Esophagus muscularis mucosa (tissue), 4 donors: ENCODE data around the gene GSTO2. TPM values are rescaled to one million over a fixed set of nuclear protein-coding genes. Genes with fewer than 3 reads are reported as not detected.

ENCODE experiments used
- DNase-seq: peaks from one replicate; pipeline ENCODE4 v3.0.0-alpha.2; 2017; ENCODE audit errors: extremely low spot score
- H3K27ac ChIP-seq, 4 donors: fragments of 200-600 bp; sonication (generic); replicated peaks in 1 of 4; 1 replicate in 3 of 4; 2 replicates in 1 of 4; pipeline ENCODE4 v1.5.1; 2016 to 2019; ENCODE audit warnings: mild to moderate bottlenecking in 1 of 4
- H3K27me3 ChIP-seq, 4 donors: fragments of 200-600 bp; sonication (generic); one replicate each; pipeline versions ENCODE4 v1.5.1 to v1.6.0; 2016 to 2019
- H3K36me3 ChIP-seq, 4 donors: fragments of 200-600 bp; sonication (generic); one replicate each; pipeline ENCODE4 v1.5.1; 2016 to 2019
- H3K4me1 ChIP-seq, 4 donors: fragments of 200-600 bp; sonication (generic); one replicate each; pipeline ENCODE4 v1.5.1; 2016 to 2019
- H3K4me3 ChIP-seq, 4 donors: fragments of 200-600 bp; sonication (generic); 1 replicate in 2 of 4; 2 replicates in 2 of 4; pipeline ENCODE4 v1.5.1; 2016 to 2019; ENCODE audit warnings: mild to moderate bottlenecking in 4 of 4, moderate library complexity in 1 of 4
- H3K9me3 ChIP-seq, 4 donors: fragments of 200-600 bp; sonication (generic); 1 replicate in 3 of 4; 2 replicates in 1 of 4; pipeline ENCODE4 v1.5.1; 2016 to 2019
- EP300 ChIP-seq: sonication (generic); formaldehyde crosslinking; IDR thresholded peaks from one replicate; pipeline ENCODE4 v1.6.1; 2017; ENCODE audit warnings: antibody characterized with exemption
- POLR2A ChIP-seq: fragments of 450-650 bp; IDR thresholded peaks from one replicate; pipeline ENCODE4 v1.6.1; 2017; ENCODE audit warnings: antibody characterized with exemption, moderate library complexity, mild to moderate bottlenecking, low read depth
- POLR2AphosphoS5 ChIP-seq, 2 donors: sonication (generic); formaldehyde crosslinking; IDR thresholded peaks; one replicate each; pipeline ENCODE4 v1.6.1; 2017; ENCODE audit warnings: antibody characterized with exemption in 2 of 2
- WGBS: methylation state at CpG from one replicate; pipeline ENCODE4 v1.1.5; 2018; 5-methylcytosine and 5-hydroxymethylcytosine counted together
- intact Hi-C: fragments of 100-400 bp; cut with DNase I; formaldehyde crosslinking; loops from one replicate; pipeline ENCODE4 v1.15.1; 2023
- total RNA-seq, 4 donors: library from RNA; depleted of rRNA; stranded (reverse); fragments of >200 nt; gene quantifications; one replicate each; pipeline versions ENCODE4 v1.1.0 to v1.2.1, GENCODE V29; 2016
- TF ChIP-seq, protein P1 (sequence below), 3 experiments: fragments of 200-600 bp in 2 of 3; fragments of 450-650 bp in 1 of 3; sonication (generic) in 2 of 3; IDR thresholded peaks; one replicate each; pipeline ENCODE4 v1.5.1; 2017 to 2019; ENCODE audit warnings: antibody characterized with exemption in 3 of 3, mild to moderate bottlenecking in 2 of 3, moderate library complexity in 1 of 3

The GSTO2 gene
- total RNA-seq, 4 donors from 2014 or later, result 0.42 to 0.99 (median 0.63) TPM

DNA sequence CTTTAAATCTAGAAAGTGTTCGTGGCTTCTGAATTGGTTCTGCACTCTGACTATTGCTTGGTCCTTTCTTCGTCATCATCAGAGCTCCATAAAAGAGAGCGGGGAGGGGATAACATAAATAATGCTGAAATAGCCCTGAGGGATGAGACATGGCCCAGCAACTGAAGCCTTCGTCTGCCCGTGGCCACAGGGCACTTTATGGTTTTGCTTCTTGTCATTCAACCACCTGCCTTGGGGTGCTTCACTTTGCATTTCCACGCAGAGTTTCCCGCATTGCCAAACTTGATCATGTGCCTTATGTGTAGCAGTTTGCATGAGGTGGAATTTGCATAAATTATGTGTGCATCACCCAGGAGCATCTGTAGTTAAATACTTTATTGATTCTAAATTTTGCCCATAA, 15.9 kb downstream of the GSTO2 start:
- WGBS, result 85% methylated on average over 7 of the region's 7 CpGs

DNA sequence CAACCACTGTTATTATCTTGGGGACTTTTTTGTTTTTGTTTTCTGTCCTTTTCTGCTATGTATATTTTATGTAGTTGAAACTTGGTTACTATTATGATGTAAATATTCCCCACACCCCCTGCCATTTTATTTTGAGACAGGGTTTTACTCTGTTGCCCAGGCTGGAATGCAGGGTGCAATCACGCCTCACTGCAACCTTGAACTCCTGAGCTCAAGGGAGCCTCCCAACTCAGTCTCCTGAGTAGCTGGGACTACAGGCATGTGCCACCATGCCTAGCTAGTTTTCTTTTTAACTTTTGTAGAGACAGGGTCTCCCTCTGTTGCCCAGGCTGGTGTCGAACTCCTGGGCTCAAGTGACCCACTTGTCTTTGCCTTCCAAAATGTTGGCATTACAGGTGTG, 18.0 kb downstream of the GSTO2 start:
- Histone ChIP-seq H3K36me3 (no peaks in the 10 kb centered on the region), H3K4me1 (peaks cover 8 to 11% (median 10%) of the 10 kb centered on the region in 4 donors), H3K27ac (no peak overlapping the region), H3K9me3 (no peaks in the 10 kb centered on the region), H3K27me3 (no peaks in the 10 kb centered on the region), H3K4me3 (no peak overlapping the region)
- WGBS, result 90% methylated on average over 2 of the region's 2 CpGs
- no peak for TF ChIP-seq EP300
- no peak for TF ChIP-seq POLR2AphosphoS5 (IDR thresholded peaks at IDR 0.05)
- no peak for TF ChIP-seq POLR2A
- TF ChIP-seq, protein P1, sequence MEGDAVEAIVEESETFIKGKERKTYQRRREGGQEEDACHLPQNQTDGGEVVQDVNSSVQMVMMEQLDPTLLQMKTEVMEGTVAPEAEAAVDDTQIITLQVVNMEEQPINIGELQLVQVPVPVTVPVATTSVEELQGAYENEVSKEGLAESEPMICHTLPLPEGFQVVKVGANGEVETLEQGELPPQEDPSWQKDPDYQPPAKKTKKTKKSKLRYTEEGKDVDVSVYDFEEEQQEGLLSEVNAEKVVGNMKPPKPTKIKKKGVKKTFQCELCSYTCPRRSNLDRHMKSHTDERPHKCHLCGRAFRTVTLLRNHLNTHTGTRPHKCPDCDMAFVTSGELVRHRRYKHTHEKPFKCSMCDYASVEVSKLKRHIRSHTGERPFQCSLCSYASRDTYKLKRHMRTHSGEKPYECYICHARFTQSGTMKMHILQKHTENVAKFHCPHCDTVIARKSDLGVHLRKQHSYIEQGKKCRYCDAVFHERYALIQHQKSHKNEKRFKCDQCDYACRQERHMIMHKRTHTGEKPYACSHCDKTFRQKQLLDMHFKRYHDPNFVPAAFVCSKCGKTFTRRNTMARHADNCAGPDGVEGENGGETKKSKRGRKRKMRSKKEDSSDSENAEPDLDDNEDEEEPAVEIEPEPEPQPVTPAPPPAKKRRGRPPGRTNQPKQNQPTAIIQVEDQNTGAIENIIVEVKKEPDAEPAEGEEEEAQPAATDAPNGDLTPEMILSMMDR (IDR thresholded peaks at IDR 0.05), result no peak
- intact Hi-C loops, result no loop called here
- no peak for DNase-seq

More for the DNA sequence above, 15.9 kb downstream of the GSTO2 start:
- H3K9me3 ChIP-seq, result no peaks in the 10 kb centered on the region
- H3K4me1 ChIP-seq, result no peaks in the 10 kb centered on the region
- intact Hi-C loops, result no loop called here
- H3K36me3 ChIP-seq, result no peaks in the 10 kb centered on the region
- no peak overlapping the region for H3K4me3 ChIP-seq
- no peaks in the 10 kb centered on the region for H3K27me3 ChIP-seq
- DNase-seq, result no peak
- TF ChIP-seq POLR2A (no peak), POLR2AphosphoS5 (IDR thresholded peaks at IDR 0.05) (no peak), EP300 (no peak)
- TF ChIP-seq, protein P1 (IDR thresholded peaks at IDR 0.05), result no peak
- H3K27ac ChIP-seq, result no peak overlapping the region

GRCh38 chr10:104288355-104288754, 19.4 kb downstream of the GSTO2 start:
- Histone ChIP-seq H3K4me3 (no peak overlapping the region), H3K36me3 (no peaks in the 10 kb centered on the region), H3K27ac (no peak overlapping the region), H3K27me3 (no peaks in the 10 kb centered on the region), H3K9me3 (no peaks in the 10 kb centered on the region), H3K4me1 (peaks cover 9 to 20% (median 16%) of the 10 kb centered on the region in 4 donors)
- 62% methylated on average over 1 of the region's 1 CpG for WGBS
- TF ChIP-seq EP300 (no peak), POLR2A (no peak), POLR2AphosphoS5 (IDR thresholded peaks at IDR 0.05) (no peak)
- TF ChIP-seq, protein P1 (IDR thresholded peaks at IDR 0.05), result no peak
- intact Hi-C loops, result no loop called here
- DNase-seq, result no peak

GRCh38 chr10:104291439-104291951, 22.5 kb downstream of the GSTO2 start:
- Histone ChIP-seq H3K4me3 (no peak overlapping the region), H3K4me1 (peaks cover 9 to 32% (median 21%) of the 10 kb centered on the region in 4 donors), H3K36me3 (no peaks in the 10 kb centered on the region), H3K9me3 (no peaks in the 10 kb centered on the region), H3K27ac (no peak overlapping the region), H3K27me3 (no peaks in the 10 kb centered on the region)
- under 1% methylated on average over 25 of the region's 26 CpGs for WGBS
- intact Hi-C loops, result loop anchor here (1.0 kb wide), 1 partner anchor 59 kb away; no protein-coding TSS in a partner anchor
- peak; percentile 98 for DNase-seq
- TF ChIP-seq, protein P1 (IDR thresholded peaks at IDR 0.05), result peak in 2 of 3 experiments; percentile 100
- no peak for TF ChIP-seq POLR2A
- peak; percentile 66 to 88 for TF ChIP-seq POLR2AphosphoS5 (IDR thresholded peaks at IDR 0.05)

DNA sequence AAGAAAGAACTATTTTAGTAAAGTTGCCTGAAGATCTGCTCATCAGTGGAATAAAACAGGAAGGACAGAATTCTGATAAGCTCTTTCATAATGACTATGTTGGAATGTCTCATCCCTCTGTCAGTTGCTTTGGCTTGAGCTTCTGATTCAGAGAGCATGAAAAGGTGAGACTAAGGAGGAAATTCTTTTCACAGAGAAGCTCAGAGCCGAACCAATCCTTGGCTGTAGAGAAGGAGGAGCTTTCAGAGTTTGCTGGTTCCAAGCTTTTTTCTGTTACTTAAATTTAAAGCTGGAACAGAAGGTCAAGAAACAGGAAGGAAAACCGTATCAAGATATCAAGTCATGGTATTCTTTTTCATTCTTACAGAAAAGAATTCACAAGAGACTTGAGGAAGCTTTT, 24.0 kb downstream of the GSTO2 start:
- intact Hi-C loops, result no loop called here

More for the DNA sequence above, 24.0 kb downstream of the GSTO2 start:
- Histone ChIP-seq H3K36me3 (no peaks in the 10 kb centered on the region), H3K4me1 (peaks cover 19 to 42% (median 30%) of the 10 kb centered on the region in 4 donors), H3K27ac (peak overlapping the region in 2 of 4 donors; percentile 9 to 33), H3K27me3 (no peaks in the 10 kb centered on the region), H3K9me3 (no peaks in the 10 kb centered on the region), H3K4me3 (no peak overlapping the region)
- DNase-seq, result no peak
- TF ChIP-seq POLR2A, result no peak
- TF ChIP-seq POLR2AphosphoS5 (IDR thresholded peaks at IDR 0.05), result no peak
- TF ChIP-seq, protein P1 (IDR thresholded peaks at IDR 0.05), result no peak
- no peak for TF ChIP-seq EP300
- 47% methylated on average over 2 of the region's 2 CpGs for WGBS
